Measurements from ENCODE around the gene GNAO1. TPM values are rescaled to one million over a fixed set of nuclear protein-coding genes. Genes with fewer than 3 reads are reported as not detected.

Gene GNAO1
- total and polyA plus RNA-seq, 2 donors (not counting 1 experiment from before 2014, with no cell fraction given), result 0.13 to 5.1 TPM

GRCh38 chr16:56318827-56319140 is 127.5 kb downstream of the GNAO1 start:
- WGBS (ENCODE audit: insufficient coverage), result no CpG with 5 or more reads among the region's 1 CpG
- peaks cover 3 to 11% of the 10 kb centered on the region in 2 donors for H3K4me1 ChIP-seq (ENCODE audit: control insufficient read depth in 2 of 2, insufficient read depth in 2 of 2, low read length in 2 of 2)
- H2AFZ ChIP-seq (ENCODE audit: insufficient read depth, low read depth, low read length, poor library complexity, severe bottlenecking), result no peak overlapping the region
- Mint-ChIP-seq H3K27ac (no peak overlapping the region), H3K27me3 (peaks cover 9% of the 10 kb centered on the region), H3K4me1 (peaks cover 13% of the 10 kb centered on the region), H3K4me3 (no peak overlapping the region), H3K9me3 (ENCODE audit: insufficient read depth) (no peaks in the 10 kb centered on the region)
- TF ChIP-seq CTCF (IDR thresholded peaks at IDR 0.05) (no peak), EZH2 (IDR thresholded peaks at IDR 0.05; ENCODE audit: borderline replicate concordance, insufficient read depth, low read depth, low read length, poor library complexity, severe bottlenecking) (no peak)
- ChIA-PET POLR2A (no interaction called here), CTCF (interaction anchor here (0.5 to 8.8 kb wide), 29 partner anchors 8 to 862 kb away, joined by 3 to 156 read pairs (median 5); partner anchors contain the start of gene MT2A)
- intact Hi-C loops (cut with micrococcal nuclease), result loop anchor here (5.0 kb wide), 2 partner anchors 116 to 384 kb away; no protein-coding TSS in a partner anchor
- no peak overlapping the region for H3K9ac ChIP-seq (ENCODE audit: low read length)
- no peak overlapping the region for H3K4me2 ChIP-seq (replicated peaks; ENCODE audit: low read depth, low read length, poor library complexity, severe bottlenecking)
- H4K20me1 ChIP-seq (ENCODE audit: control insufficient read depth, insufficient read depth, low read length, poor library complexity, severe bottlenecking), result no peaks in the 10 kb centered on the region
- DNase-seq (no peak), ATAC-seq (ENCODE audit: low read depth) (no peak)
- H3K4me3 ChIP-seq (ENCODE audit: control extremely low read depth in 1 of 5, extremely low read depth in 1 of 5, insufficient read depth in 1 of 5, low read depth in 2 of 5, low read length in 4 of 5), result no peak overlapping the region
- no peaks in the 10 kb centered on the region for H3K79me2 ChIP-seq (ENCODE audit: control insufficient read depth, insufficient read depth, low read length)
- no peak overlapping the region for H3K27ac ChIP-seq (ENCODE audit: low read length in 2 of 2)
- H3K9me3 ChIP-seq (ENCODE audit: control extremely low read depth in 1 of 3, control insufficient read depth in 2 of 3, insufficient read depth in 1 of 3, low read length in 2 of 3), result peaks cover 0 to 4% (median 0%) of the 10 kb centered on the region in 3 donors
- H3K27me3 ChIP-seq (replicated peaks in 1 of 4; ENCODE audit: control extremely low read depth in 1 of 4, control insufficient read depth in 3 of 4, insufficient read depth in 4 of 4, low read length in 3 of 4), result peaks cover 0 to 5% (median 0%) of the 10 kb centered on the region in 4 experiments
- H3K36me3 ChIP-seq (replicated peaks in 1 of 2; ENCODE audit: control extremely low read depth in 1 of 2, control insufficient read depth in 1 of 2, extremely low read depth in 1 of 2, insufficient read depth in 2 of 2, low read length in 1 of 2), result no peaks in the 10 kb centered on the region

GRCh38 chr16:56319376-56319775 is 128.1 kb downstream of the GNAO1 start:
- DNase-seq (no peak), ATAC-seq (ENCODE audit: low read depth) (no peak)
- CTCF ChIA-PET, result interaction anchor here (0.5 to 8.8 kb wide), 11 partner anchors 13 to 863 kb away, joined by 3 to 156 read pairs (median 7); no protein-coding TSS in a partner anchor
- H3K27ac ChIP-seq (ENCODE audit: low read length in 2 of 2), result no peak overlapping the region
- Mint-ChIP-seq H3K4me3 (no peak overlapping the region), H3K27me3 (peaks cover 9% of the 10 kb centered on the region), H3K9me3 (ENCODE audit: insufficient read depth) (no peaks in the 10 kb centered on the region), H3K4me1 (peaks cover 13% of the 10 kb centered on the region), H3K27ac (no peak overlapping the region)
- H3K4me1 ChIP-seq (ENCODE audit: control insufficient read depth in 2 of 2, insufficient read depth in 2 of 2, low read length in 2 of 2), result peaks cover 3 to 11% of the 10 kb centered on the region in 2 donors
- TF ChIP-seq CTCF (IDR thresholded peaks at IDR 0.05) (no peak), EZH2 (IDR thresholded peaks at IDR 0.05; ENCODE audit: borderline replicate concordance, insufficient read depth, low read depth, low read length, poor library complexity, severe bottlenecking) (no peak)
- H3K4me3 ChIP-seq (ENCODE audit: control extremely low read depth in 1 of 5, extremely low read depth in 1 of 5, insufficient read depth in 1 of 5, low read depth in 2 of 5, low read length in 4 of 5), result no peak overlapping the region
- POLR2A ChIA-PET, result no interaction called here
- no peaks in the 10 kb centered on the region for H3K79me2 ChIP-seq (ENCODE audit: control insufficient read depth, insufficient read depth, low read length)
- H3K36me3 ChIP-seq (replicated peaks in 1 of 2; ENCODE audit: control extremely low read depth in 1 of 2, control insufficient read depth in 1 of 2, extremely low read depth in 1 of 2, insufficient read depth in 2 of 2, low read length in 1 of 2), result no peaks in the 10 kb centered on the region
- H3K9me3 ChIP-seq (ENCODE audit: control extremely low read depth in 1 of 3, control insufficient read depth in 2 of 3, insufficient read depth in 1 of 3, low read length in 2 of 3), result peaks cover 0 to 4% (median 0%) of the 10 kb centered on the region in 3 donors
- no peaks in the 10 kb centered on the region for H4K20me1 ChIP-seq (ENCODE audit: control insufficient read depth, insufficient read depth, low read length, poor library complexity, severe bottlenecking)
- no peak overlapping the region for H2AFZ ChIP-seq (ENCODE audit: insufficient read depth, low read depth, low read length, poor library complexity, severe bottlenecking)
- H3K27me3 ChIP-seq (replicated peaks in 1 of 4; ENCODE audit: control extremely low read depth in 1 of 4, control insufficient read depth in 3 of 4, insufficient read depth in 4 of 4, low read length in 3 of 4), result peaks cover 0 to 5% (median 0%) of the 10 kb centered on the region in 4 experiments
- H3K4me2 ChIP-seq (replicated peaks; ENCODE audit: low read depth, low read length, poor library complexity, severe bottlenecking), result no peak overlapping the region
- 92% methylated on average over 6 of the region's 6 CpGs for WGBS (ENCODE audit: insufficient coverage)
- no peak overlapping the region for H3K9ac ChIP-seq (ENCODE audit: low read length)
- intact Hi-C loops (cut with micrococcal nuclease), result loop anchor here (5.0 kb wide), 2 partner anchors 117 to 383 kb away; no protein-coding TSS in a partner anchor

Measured in B cell (primary cell).